HCT116 (cell line): Measurements from ENCODE around the gene RPL36AL. TPM values are rescaled to one million over a fixed set of nuclear protein-coding genes. Genes with fewer than 3 reads are reported as not detected.

ENCODE experiments used
- ATAC-seq: fragments of 200-7000 bp; cut with Tn5 transposase; 2 replicates; pipeline ENCODE4 v1.9.1; 2020; ENCODE audit warnings: mild to moderate bottlenecking, moderate library complexity
- Bru-seq: library from RNA; stranded (reverse); fragments of 400-500 nt; gene quantifications from one replicate; lab custom pipeline; 2021; lab: Mats Ljungman, UMichigan
- BruChase-seq, 2 experiments: library from RNA; stranded (reverse); fragments of 400-500 nt; gene quantifications; one replicate each; lab custom pipeline; 2021; lab: Mats Ljungman, UMichigan
- BruUV-seq: library from RNA; stranded (reverse); fragments of 400-500 nt; replicated peaks from 2 replicates; lab custom pipeline; 2021; lab: Mats Ljungman, UMichigan
- CTCF ChIA-PET: fragments of 300-600 bp; sonication (Branson Sonifier 250); formaldehyde crosslinking; loops from one replicate; lab custom pipeline; 2021; ENCODE audit warnings: antibody characterized with exemption; lab: Charles Lee
- POLR2A ChIA-PET: fragments of 300-600, 350-600 bp; sonication (Branson Sonifier 250); formaldehyde crosslinking; loops from one replicate; lab custom pipeline; 2021; ENCODE audit warnings: antibody characterized with exemption; lab: Charles Lee
- RAD21 ChIA-PET, 2 experiments: fragments of 300-600 bp; sonication (Branson Sonifier 250); formaldehyde crosslinking; loops; one replicate each; lab custom pipeline; 2023; ENCODE audit warnings: low total read pairs in 2 of 2; ENCODE audit not compliant: uncharacterized antibody in 2 of 2, unreplicated experiment in 2 of 2, low non-redundant PET in 1 of 2; lab: Charles Lee
- DNase-seq: peaks from one replicate; pipeline ENCODE4 v3.0.0-alpha.2; 2010; ENCODE audit warnings: low read depth, low spot score
- H2AFZ ChIP-seq: fragments of 200-600 bp; shearing (Covaris generic), sonication (generic); 2 replicates; pipeline ENCODE4 v1.6.1; 2017; ENCODE audit warnings: low read depth, mixed run types, mixed read lengths, antibody characterized with exemption, low read length; ENCODE audit not compliant: poor library complexity, severe bottlenecking
- H3K27ac ChIP-seq: 2 replicates; pipeline ENCODE4 v1.5.1; 2012; ENCODE audit warnings: low read depth, low read length
- H3K27me3 ChIP-seq: fragments of 200-600 bp; sonication (generic); 2 replicates; pipeline ENCODE4 v1.6.1; 2016; ENCODE audit warnings: mixed run types, low read length, mixed read lengths; ENCODE audit not compliant: insufficient read depth
- H3K36me3 ChIP-seq, 2 experiments: fragments of 200-500 bp in 1 of 2; fragments of 200-600 bp in 1 of 2; sonication (Bioruptor generic) in 1 of 2; sonication (generic) in 1 of 2; 2 replicates each; pipeline versions ENCODE4 v1.5.1 to v1.6.1; 2014 to 2016; ENCODE audit warnings: low read length in 2 of 2, inconsistent platforms in 1 of 2, mixed read lengths in 1 of 2, mixed run types in 1 of 2; ENCODE audit not compliant: insufficient read depth in 2 of 2, control insufficient read depth in 1 of 2
- H3K4me1 ChIP-seq, 2 experiments: fragments of 200-600 bp in 1 of 2; sonication (generic) in 1 of 2; 2 replicates each; pipeline versions ENCODE4 v1.5.1 to v1.6.1; 2012 to 2017; ENCODE audit warnings: low read length in 2 of 2, inconsistent platforms in 1 of 2, mild to moderate bottlenecking in 1 of 2, mixed read lengths in 1 of 2, mixed run types in 1 of 2, moderate library complexity in 1 of 2; ENCODE audit not compliant: insufficient read depth in 2 of 2, control insufficient read depth in 1 of 2
- H3K4me2 ChIP-seq: fragments of 200-600 bp; sonication (generic); 2 replicates; pipeline ENCODE4 v1.6.1; 2017; ENCODE audit warnings: mixed run types, low read length, mixed read lengths
- H3K4me3 ChIP-seq, 2 experiments: fragments of 200-600 bp in 1 of 2; sonication (generic) in 1 of 2; replicated peaks in 1 of 2; 2 replicates each; pipeline ENCODE4 v1.5.1; 2011 to 2016; ENCODE audit warnings: low read length in 2 of 2, control low read depth in 1 of 2, low read depth in 1 of 2, mild to moderate bottlenecking in 1 of 2, mixed read lengths in 1 of 2, mixed run types in 1 of 2
- H3K79me2 ChIP-seq: fragments of 200-600 bp; sonication (generic); 2 replicates; pipeline ENCODE4 v1.6.1; 2017; ENCODE audit warnings: mild to moderate bottlenecking, mixed run types, low read length, moderate library complexity, mixed read lengths; ENCODE audit not compliant: insufficient read depth
- H3K9ac ChIP-seq: fragments of 200-600 bp; sonication (generic); 2 replicates; pipeline ENCODE4 v1.6.1; 2016; ENCODE audit warnings: low read length, mixed read lengths
- H3K9me2 ChIP-seq: fragments of 200-600 bp; sonication (generic), shearing (Covaris generic); 2 replicates; pipeline ENCODE4 v1.6.1; 2017; ENCODE audit warnings: mixed run types, mild to moderate bottlenecking, moderate library complexity; ENCODE audit not compliant: insufficient read depth
- H3K9me3 ChIP-seq, 2 experiments: fragments of 200-500 bp in 1 of 2; fragments of 200-600 bp in 1 of 2; sonication (Bioruptor generic) in 1 of 2; sonication (generic) in 1 of 2; 2 replicates each; pipeline ENCODE4 v1.6.1; 2014 to 2017; ENCODE audit warnings: low read length in 2 of 2, mixed read lengths in 2 of 2, inconsistent platforms in 1 of 2, low read depth in 1 of 2, mild to moderate bottlenecking in 1 of 2, mixed run types in 1 of 2, moderate library complexity in 1 of 2; ENCODE audit not compliant: control insufficient read depth in 1 of 2, insufficient read depth in 1 of 2
- H4K20me1 ChIP-seq: fragments of 200-600 bp; sonication (generic), shearing (Covaris generic); 2 replicates; pipeline ENCODE4 v1.6.1; 2017; ENCODE audit warnings: mixed run types, mild to moderate bottlenecking, moderate library complexity; ENCODE audit not compliant: insufficient read depth
- CBX3 ChIP-seq: IDR thresholded peaks from 2 replicates; pipeline ENCODE4 v1.6.1; 2012; ENCODE audit warnings: low read depth
- CEBPB ChIP-seq: IDR thresholded peaks from 2 replicates; pipeline ENCODE4 v1.6.1; 2012; ENCODE audit warnings: low read depth
- EGR1 ChIP-seq: IDR thresholded peaks from 2 replicates; pipeline ENCODE4 v1.6.1; 2012; ENCODE audit warnings: low read depth
- ELF1 ChIP-seq: IDR thresholded peaks from 2 replicates; pipeline ENCODE4 v1.6.1; 2012; ENCODE audit warnings: low read depth, borderline replicate concordance
- EZH2 ChIP-seq: fragments of 200-600 bp; sonication (generic); IDR thresholded peaks from 2 replicates; pipeline ENCODE4 v1.6.1; 2017; ENCODE audit warnings: antibody characterized with exemption, mixed run types
- EZH2phosphoT487 ChIP-seq: fragments of 200-600 bp; IDR thresholded peaks from 2 replicates; pipeline ENCODE4 v1.6.1; 2018; ENCODE audit warnings: antibody characterized with exemption, borderline replicate concordance
- FOSL1 ChIP-seq: IDR thresholded peaks from 2 replicates; pipeline ENCODE4 v1.6.1; 2012; ENCODE audit warnings: low read depth
- JUND ChIP-seq: IDR thresholded peaks from 2 replicates; pipeline ENCODE4 v1.6.1; 2012
- POLR2A ChIP-seq: IDR thresholded peaks from 2 replicates; pipeline ENCODE4 v1.7.0; 2011; ENCODE audit warnings: borderline replicate concordance; ENCODE audit not compliant: insufficient read depth, insufficient read length; ENCODE audit errors: extremely low read depth
- POLR2AphosphoS5 ChIP-seq: IDR thresholded peaks from 2 replicates; pipeline ENCODE4 v1.6.1; 2011; ENCODE audit warnings: mild to moderate bottlenecking, low read depth, low read length, moderate library complexity
- RAD21 ChIP-seq: IDR thresholded peaks from 2 replicates; pipeline ENCODE4 v1.6.1; 2012; ENCODE audit warnings: low read depth, mild to moderate bottlenecking
- SIN3A ChIP-seq: IDR thresholded peaks from 2 replicates; pipeline ENCODE4 v1.6.1; 2012; ENCODE audit warnings: low read depth
- SP1 ChIP-seq: IDR thresholded peaks from 2 replicates; pipeline ENCODE4 v1.6.1; 2012; ENCODE audit warnings: low read depth
- SRF ChIP-seq: IDR thresholded peaks from 2 replicates; pipeline ENCODE4 v1.6.1; 2012; ENCODE audit warnings: low read depth
- TCF7L2 ChIP-seq: IDR thresholded peaks from 2 replicates; pipeline ENCODE4 v1.7.0; 2011; ENCODE audit warnings: borderline replicate concordance, inconsistent platforms; ENCODE audit not compliant: insufficient read depth, insufficient read length; ENCODE audit errors: extremely low read depth
- YY1 ChIP-seq: IDR thresholded peaks from 2 replicates; pipeline ENCODE4 v1.6.1; 2011; ENCODE audit warnings: low read length, low read depth, moderate library complexity, mild to moderate bottlenecking; ENCODE audit not compliant: insufficient replicate concordance; ENCODE audit errors: extremely low read depth
- ZFX ChIP-seq: fragments of 450-650 bp; IDR thresholded peaks from 2 replicates; pipeline ENCODE4 v1.6.1; 2017
- ZNF274 ChIP-seq: fragments of 200-500 bp; sonication (Bioruptor generic); IDR thresholded peaks from 2 replicates; pipeline ENCODE4 v1.6.1; 2014; ENCODE audit warnings: mild to moderate bottlenecking, low read depth, low read length, inconsistent platforms
- intact Hi-C: fragments of 100-400 bp; cut with micrococcal nuclease; formaldehyde crosslinking; loops from 2 replicates; pipeline ENCODE4 v1.10.0; 2022
- long read RNA-seq: library from polyadenylated mRNA; unstranded; transcript quantifications from one replicate; pipeline ENCODE4 v2.0.0, GENCODE V29; 2021; ENCODE audit not compliant: unreplicated experiment
- polyA plus RNA-seq: library from polyadenylated mRNA; unstranded; fragments of >200 nt; gene quantifications from 2 replicates; pipeline ENCODE4 v1.2.1, GENCODE V29; 2012; ENCODE audit warnings: missing spikeins
- total RNA-seq: library from RNA; stranded (reverse); gene quantifications from one replicate; pipeline ENCODE4 v1.2.1, GENCODE V29; 2021; ENCODE audit not compliant: unreplicated experiment
- TF ChIP-seq, protein P1 (sequence below): IDR thresholded peaks from 2 replicates; pipeline ENCODE4 v1.6.1; 2012
- TF ChIP-seq, protein P2 (sequence below): IDR thresholded peaks from 2 replicates; pipeline ENCODE4 v1.6.1; 2012
- TF ChIP-seq, protein P3 (sequence below): IDR thresholded peaks from 2 replicates; pipeline ENCODE4 v1.6.1; 2012; ENCODE audit warnings: low read depth

RPL36AL gene
- total RNA-seq (212 TPM), Bru-seq, nascent RNA (percentile 99 among the genes with signal in this experiment), BruChase-seq, experiment 1, labeled RNA remaining after a 6-hour chase (percentile 99 among the genes with signal in this experiment), BruChase-seq, experiment 2, labeled RNA remaining after a 2-hour chase (percentile 99 among the genes with signal in this experiment)
- polyA plus RNA-seq, result 349 and 403 TPM in 2 replicates
- long read RNA-seq, transcript RPL36AL-201 (2 exons, 746 nt), result major isoform, 159 of 400 reads
- long read RNA-seq, partial matches to known transcripts, result 240 of 400 reads
- long read RNA-seq, other reads (novel, unspliced or antisense), result 1 of 400 reads

DNA sequence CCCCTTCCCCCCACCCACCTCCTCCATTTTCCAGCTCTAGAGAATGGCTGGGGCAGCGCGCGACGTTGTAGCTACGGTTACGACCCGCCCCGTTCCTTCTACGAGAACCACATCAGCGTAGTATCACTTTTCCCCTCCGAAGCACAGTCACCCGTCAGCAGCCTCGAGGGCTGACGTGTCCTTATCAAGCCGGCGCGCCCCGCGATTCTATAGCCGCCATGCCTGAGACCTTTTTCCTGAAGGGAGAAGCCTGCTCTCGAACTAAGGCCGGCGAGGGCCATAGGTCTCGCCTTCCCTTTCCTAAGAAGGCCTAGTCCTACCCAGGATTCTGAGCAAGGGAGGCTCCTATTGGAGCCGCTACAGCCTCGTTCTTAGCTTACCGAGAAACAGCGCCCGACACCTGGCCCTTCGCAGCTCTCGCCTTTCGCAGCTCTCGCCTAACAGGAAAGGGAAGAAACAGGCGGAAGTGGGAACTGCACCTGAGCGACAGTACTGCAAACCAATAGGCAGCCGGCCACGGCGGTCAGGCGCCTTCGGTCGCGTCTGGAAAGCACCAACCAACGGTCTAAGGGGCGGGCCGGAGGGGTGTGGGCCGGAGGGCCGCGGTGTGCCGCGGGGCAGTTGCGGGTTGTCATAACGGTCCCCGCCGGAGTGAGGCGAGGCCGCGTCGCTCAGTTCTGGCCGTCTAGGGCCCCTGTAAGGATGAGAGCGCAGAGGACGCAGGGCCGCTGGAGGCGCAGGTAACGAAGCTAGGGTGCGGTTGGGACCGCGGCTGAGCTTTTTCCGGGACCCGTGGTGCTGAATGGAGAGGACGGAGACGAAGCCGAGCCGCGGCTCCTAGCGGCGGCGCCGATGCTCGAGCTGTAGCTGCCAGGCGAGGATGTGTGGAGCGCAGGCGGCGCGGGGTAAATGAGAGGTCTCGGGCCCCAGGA is at the start of gene RPL36AL, which contains the start of gene MGAT2:
RPL36AL (minus strand) TSS at position 445 of the 932 bp plus-strand sequence. CDS start 1,522 bp downstream, outside the sequence.
MGAT2 (plus strand) TSS at position 618 of the 932 bp plus-strand sequence. CDS start 470 bp downstream, outside the sequence.
- BruUV-seq, result no TSS peak
- intact Hi-C loops, result loop anchor here (5.0 kb wide), 1 partner anchor 497 kb away; the partner anchor contains the start of gene VCPKMT
- ChIA-PET RAD21 (interaction anchor here (0.7 to 2.1 kb wide), 2 partner anchors 14 to 249 kb away, joined by 3 to 5 read pairs; no protein-coding TSS in a partner anchor), CTCF (interaction anchor here (0.7 to 1.7 kb wide), 7 partner anchors 12 to 232 kb away, joined by 3 to 12 read pairs (median 3); partner anchors contain the start of genes LRR1, NEMF and RPS29), POLR2A (interaction anchor here (0.6 to 2.3 kb wide), 12 partner anchors 9 to 241 kb away, joined by 3 to 17 read pairs (median 6); partner anchors contain the start of genes DNAAF2, LRR1 and RPS29)
- Histone ChIP-seq H3K36me3 (peaks cover 15 to 18% of the 10 kb centered on the region in 2 experiments; a peak in 3 of 4 replicates), H3K9me2 (no peaks in the 10 kb centered on the region), H3K4me1 (peaks cover 8 to 41% of the 10 kb centered on the region in 2 experiments; a peak in 3 of 4 replicates), H3K9me3 (no peaks in the 10 kb centered on the region), H3K9ac (peak within 1 kb of the TSS; percentile 94), H3K4me2 (peak within 1 kb of the TSS; percentile 74), H4K20me1 (0 out of 2 replicates have a peak, but pooled peaks cover 4% of the 10 kb centered on the region), H3K4me3 (peak within 1 kb of the TSS; percentile 82 to 96), H3K27ac (peak within 1 kb of the TSS; percentile 86), H2AFZ (no peak within 1 kb of the TSS), H3K27me3 (no peaks in the 10 kb centered on the region), H3K79me2 (peaks cover 67% of the 10 kb centered on the region)
- DNase-seq (peak; percentile 95), ATAC-seq (peak; percentile 97)
- TF ChIP-seq RAD21 (no peak), FOSL1 (no peak), ZFX (peak; percentile 80), TCF7L2 (no peak), SIN3A (peak; percentile 93; the same call in 1 of the 2 replicates), ZNF274 (no peak), EZH2phosphoT487 (no peak), YY1 (peak; percentile 5), CEBPB (no peak), SRF (no peak), POLR2AphosphoS5 (peak; percentile 94), JUND (no peak), SP1 (peak; percentile 88), CBX3 (peak; percentile 53; the same call in 1 of the 2 replicates), POLR2A (peak; percentile 88), EGR1 (no peak), EZH2 (no peak), ELF1 (peak; percentile 86)
- TF ChIP-seq, protein P1, sequence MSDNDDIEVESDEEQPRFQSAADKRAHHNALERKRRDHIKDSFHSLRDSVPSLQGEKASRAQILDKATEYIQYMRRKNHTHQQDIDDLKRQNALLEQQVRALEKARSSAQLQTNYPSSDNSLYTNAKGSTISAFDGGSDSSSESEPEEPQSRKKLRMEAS, result peak; percentile 39
- TF ChIP-seq, protein P2, sequence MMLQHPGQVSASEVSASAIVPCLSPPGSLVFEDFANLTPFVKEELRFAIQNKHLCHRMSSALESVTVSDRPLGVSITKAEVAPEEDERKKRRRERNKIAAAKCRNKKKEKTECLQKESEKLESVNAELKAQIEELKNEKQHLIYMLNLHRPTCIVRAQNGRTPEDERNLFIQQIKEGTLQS, result no peak
- TF ChIP-seq, protein P3, sequence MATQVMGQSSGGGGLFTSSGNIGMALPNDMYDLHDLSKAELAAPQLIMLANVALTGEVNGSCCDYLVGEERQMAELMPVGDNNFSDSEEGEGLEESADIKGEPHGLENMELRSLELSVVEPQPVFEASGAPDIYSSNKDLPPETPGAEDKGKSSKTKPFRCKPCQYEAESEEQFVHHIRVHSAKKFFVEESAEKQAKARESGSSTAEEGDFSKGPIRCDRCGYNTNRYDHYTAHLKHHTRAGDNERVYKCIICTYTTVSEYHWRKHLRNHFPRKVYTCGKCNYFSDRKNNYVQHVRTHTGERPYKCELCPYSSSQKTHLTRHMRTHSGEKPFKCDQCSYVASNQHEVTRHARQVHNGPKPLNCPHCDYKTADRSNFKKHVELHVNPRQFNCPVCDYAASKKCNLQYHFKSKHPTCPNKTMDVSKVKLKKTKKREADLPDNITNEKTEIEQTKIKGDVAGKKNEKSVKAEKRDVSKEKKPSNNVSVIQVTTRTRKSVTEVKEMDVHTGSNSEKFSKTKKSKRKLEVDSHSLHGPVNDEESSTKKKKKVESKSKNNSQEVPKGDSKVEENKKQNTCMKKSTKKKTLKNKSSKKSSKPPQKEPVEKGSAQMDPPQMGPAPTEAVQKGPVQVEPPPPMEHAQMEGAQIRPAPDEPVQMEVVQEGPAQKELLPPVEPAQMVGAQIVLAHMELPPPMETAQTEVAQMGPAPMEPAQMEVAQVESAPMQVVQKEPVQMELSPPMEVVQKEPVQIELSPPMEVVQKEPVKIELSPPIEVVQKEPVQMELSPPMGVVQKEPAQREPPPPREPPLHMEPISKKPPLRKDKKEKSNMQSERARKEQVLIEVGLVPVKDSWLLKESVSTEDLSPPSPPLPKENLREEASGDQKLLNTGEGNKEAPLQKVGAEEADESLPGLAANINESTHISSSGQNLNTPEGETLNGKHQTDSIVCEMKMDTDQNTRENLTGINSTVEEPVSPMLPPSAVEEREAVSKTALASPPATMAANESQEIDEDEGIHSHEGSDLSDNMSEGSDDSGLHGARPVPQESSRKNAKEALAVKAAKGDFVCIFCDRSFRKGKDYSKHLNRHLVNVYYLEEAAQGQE, result no peak
